IPS-NIHi7 (cell line): ENCODE measurements around the gene OLFML2B.

ENCODE experiments used
- DNase-seq: peaks from one replicate; pipeline ENCODE4 v3.0.0; 2012; ENCODE audit warnings: mixed read lengths; ENCODE audit errors: extremely low spot score

Gene OLFML2B

GRCh38 chr1:161978011-161978790 lies 45.5 kb downstream of the OLFML2B start:
- DNase-seq = no peak

DNA sequence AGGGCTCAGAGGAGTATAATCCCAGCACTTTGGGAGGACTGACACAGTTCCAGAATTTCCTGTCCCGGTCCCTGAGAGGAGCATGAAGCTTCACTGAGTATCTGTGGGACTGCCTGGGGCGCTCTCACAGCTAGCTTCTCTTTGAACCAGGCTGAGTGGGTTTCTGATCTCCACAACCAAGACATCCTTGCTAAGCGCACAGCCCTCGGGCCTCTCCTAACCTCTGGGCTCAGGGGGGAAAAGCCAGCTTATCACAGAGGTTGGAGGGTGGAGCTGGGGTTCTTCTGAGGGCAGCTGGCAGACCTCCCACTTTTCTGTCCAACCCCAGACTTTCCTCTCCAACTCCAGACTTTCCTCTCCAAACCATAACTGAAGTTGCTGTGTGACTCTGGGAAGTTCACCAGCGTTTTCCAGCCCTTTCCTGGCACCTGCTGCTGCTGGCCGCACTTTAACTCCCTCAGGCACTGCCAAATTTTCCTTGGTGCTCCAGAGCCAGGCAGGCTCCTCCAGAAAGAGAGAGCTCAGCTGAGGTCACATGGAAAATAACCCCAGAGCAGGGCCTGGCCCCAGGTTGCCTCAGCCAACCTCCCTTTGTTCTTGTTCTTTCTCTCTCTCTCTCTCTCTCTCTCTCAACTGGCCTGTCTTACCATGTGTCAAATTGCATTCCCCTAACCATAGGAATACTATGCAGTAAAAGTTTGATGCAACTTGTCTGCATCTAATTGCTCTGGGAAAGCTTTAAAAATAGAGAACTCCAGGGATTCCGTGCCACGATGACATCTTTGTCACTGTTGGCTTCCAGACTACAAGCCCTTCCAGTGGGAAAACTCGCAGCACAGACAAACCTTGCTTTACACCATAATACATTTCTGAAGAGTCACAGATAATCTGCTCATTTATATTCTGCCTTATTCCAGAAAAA lies 49.5 kb downstream of the OLFML2B start:
- no peak for DNase-seq

DNA sequence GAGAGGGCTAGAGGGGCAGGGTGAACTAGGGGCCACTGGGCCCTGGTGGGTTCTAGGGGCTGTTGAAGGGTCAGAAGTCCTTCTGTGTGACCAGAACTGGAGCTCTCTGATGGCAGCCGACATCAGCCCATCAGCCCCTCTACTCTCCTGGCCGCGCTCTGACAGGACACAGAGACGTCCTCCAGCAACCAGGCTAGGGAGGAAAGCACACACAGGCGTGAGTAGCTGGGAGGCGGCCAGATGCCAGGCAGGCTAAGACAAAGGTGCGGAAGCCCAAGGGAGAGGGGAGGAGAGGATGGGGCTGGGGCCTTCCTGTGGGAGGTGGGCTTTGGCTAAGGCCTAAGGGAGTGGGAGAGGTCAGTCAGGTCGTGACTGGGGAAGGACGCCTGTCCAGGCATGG lies 50.8 kb downstream of the OLFML2B start:
- DNase-seq = no peak

DNA sequence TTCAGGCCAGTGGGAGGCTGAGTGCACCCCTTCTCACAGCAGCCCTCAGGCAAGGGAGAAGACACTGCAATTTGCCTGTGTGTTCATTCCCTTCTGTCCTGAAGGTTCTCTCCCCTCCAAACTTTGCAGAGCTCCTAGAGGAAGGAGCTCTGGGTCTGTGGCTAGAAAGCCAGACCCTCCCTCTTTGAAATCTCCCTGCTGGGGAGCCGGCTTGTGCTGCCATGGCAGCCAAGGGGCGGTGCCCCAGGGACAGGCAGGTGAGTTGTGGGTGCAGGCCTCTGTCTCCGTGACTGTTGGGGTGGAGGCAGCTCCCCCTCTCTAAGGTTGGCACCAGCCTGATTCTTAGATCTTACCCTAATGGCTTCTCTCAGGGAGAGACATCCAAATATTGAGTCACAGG lies 53.0 kb downstream of the OLFML2B start:
- DNase-seq = peak; percentile 44

- DNase-seq = no peak
Observed at GRCh38 chr1:161970036-161970435, 53.6 kb downstream of the OLFML2B start.

GRCh38 chr1:161966067-161966466 lies 57.6 kb downstream of the OLFML2B start:
- DNase-seq = no peak

DNA sequence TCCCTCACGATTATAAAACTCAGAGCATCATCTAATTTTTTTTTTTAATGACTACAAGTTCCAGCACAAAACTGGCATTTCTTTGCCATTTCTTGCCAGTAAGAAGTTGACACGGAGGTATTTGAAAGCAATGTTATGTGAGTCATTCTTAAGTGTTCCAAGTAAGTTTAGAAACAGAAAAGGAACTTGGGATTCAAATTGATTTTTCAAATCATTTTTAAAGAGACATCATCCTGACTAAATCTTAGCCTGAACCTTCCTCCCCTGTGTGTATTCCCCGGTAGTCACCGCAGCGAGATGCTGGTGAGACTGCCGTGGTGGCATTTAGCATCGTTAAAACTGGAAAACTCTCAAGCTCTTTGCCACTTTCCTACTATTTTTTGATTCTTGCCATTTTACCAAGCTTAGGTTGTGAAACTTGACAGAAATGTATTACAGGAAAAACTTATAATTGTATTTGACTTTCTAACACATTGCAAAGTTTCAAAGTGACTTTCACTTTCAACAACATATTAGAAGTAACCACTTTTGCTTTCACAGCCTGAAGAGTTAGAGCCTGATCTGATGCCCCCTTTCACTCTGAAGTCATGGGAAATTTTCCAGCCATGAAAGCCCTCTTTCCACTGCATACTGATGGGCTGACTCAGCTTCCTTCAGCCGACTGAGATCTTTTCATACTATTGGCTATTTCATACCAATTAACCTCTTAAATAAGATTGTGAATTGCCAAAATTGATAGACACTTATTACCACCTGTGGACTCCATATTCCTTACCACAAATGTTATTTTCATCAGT lies 61.4 kb downstream of the OLFML2B start:
- DNase-seq = no peak

- DNase-seq = no peak
Observed at GRCh38 chr1:161958425-161958824, 65.2 kb downstream of the OLFML2B start.

GRCh38 chr1:161956930-161957329 lies 66.7 kb downstream of the OLFML2B start:
- DNase-seq = no peak

DNA sequence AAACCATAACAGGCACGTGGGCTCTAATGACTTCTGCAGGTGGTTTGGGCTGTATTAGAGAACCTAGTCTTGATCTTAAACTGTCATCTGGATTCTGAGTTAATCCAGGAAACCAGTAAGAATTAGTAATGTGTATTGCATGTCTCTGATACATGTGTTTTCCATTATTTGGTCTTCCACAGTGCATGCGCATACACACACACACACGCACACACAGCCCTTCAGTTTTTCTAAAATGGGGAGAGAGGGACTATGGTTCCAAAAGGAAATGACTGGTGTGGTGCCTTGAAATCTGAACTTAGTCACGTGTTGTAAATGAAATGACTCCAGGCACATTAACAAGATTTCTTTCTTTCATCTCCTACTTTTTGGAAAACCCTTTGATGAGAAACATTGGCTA lies 67.6 kb downstream of the OLFML2B start:
- no peak for DNase-seq

DNA sequence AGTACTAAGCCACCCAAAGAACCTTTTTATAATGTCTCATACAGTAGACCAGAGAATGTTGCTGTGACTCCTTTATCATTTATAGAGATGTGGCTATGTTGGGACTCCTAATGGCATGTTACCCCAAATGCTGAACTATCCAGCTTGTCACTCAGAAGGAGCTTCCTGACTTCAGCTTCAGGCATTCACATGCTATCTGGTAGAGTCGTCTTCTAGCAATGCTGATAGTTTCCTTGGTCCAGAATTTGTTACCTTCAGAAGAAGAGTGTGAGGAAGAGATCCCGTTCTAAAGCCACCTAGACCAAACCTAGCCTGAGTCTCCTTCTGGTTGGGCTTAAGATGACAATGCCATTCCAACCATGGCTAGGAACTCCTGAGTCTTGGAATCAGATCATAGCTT lies 68.1 kb downstream of the OLFML2B start:
- no peak for DNase-seq

- no peak for DNase-seq
Observed at GRCh38 chr1:161954466-161954865, 69.2 kb downstream of the OLFML2B start.

DNA sequence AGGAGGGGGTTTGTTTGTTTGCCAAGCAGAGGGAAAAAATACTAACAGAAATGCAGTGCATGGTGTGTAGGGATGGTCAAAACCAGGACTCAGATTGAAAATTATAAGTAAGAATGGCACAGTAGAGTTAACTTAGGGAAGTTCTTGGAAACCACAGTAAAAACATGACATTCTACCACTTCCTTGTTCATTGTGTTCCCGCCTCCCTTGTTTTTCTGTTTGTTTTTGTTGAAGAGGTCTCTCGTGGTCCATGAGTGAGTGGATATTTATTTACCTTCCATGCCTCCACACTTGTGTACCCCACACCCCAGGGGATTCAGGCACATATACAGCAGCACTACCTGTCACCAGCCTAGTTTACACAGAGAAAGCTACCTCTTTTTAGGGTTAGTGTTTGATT lies 69.6 kb downstream of the OLFML2B start:
- DNase-seq = no peak

- no peak for DNase-seq
Observed at GRCh38 chr1:161953256-161953920, 70.3 kb downstream of the OLFML2B start.

DNA sequence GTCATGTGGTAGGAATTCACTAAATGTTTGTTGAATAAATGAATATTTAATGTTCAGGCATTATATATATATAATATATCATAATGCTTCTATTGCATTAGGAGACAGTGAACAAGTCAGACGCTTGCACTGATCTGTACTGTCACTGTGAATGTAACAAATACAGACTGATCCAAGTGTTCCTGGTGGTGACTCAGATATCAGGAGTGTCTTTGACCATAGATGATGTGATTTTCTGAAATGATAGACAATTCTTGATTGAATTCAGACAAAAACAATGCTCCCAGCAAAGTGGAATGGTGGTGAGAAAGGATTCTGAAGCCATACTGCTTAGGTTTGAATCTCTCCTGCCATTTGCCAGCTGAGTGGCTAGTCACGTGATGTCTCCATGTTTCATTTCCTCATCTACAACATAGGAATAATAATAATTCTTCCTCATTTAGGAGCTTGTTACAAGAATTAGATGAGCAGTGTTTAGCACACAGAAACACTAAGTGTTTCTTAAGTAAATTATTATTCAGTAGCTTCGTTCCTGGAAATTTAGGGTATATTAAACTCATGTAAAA lies 71.0 kb downstream of the OLFML2B start:
- DNase-seq = no peak

GRCh38 chr1:161951646-161952045 lies 72.0 kb downstream of the OLFML2B start:
- DNase-seq = no peak

DNA sequence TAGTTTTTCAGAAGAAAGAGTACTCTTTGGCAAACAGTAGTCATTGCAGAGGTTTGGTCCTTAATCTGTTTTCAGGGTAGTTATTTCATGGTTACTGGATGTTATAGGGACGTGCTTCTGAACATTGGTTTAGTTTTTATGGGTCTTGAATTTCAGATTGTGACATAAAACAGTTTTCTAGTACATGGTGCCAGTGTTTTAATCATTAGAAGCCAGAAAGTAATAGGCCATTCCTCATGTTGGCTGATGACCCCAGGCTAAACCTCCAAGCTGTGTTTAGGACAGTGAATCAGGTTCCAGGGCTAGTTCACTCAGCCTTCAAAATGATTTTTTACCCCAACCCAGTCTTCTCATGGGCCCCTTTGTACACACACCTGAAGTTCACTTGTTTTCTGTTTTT lies 73.3 kb downstream of the OLFML2B start:
- DNase-seq = no peak

DNA sequence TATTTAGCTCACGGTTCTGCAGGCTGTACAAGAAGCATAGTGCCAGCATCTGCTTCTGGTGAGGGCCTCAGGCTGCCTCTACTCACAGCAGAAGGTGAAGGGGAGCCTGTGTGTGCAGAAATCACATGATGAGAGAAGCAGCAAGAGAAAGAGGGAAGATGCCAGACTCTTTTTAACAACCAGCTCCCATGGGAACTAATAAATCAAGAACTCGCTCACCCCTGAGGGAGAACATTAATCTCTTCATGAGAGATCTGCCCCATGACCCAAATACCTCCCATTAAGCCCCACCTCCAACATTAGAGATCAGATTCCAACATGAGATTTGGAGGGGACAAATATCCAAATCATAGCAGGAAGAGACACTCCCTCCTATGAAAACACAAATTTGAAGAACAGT lies 74.1 kb downstream of the OLFML2B start:
- DNase-seq = no peak

GRCh38 chr1:161948435-161948834 lies 75.2 kb downstream of the OLFML2B start:
- DNase-seq = no peak

DNA sequence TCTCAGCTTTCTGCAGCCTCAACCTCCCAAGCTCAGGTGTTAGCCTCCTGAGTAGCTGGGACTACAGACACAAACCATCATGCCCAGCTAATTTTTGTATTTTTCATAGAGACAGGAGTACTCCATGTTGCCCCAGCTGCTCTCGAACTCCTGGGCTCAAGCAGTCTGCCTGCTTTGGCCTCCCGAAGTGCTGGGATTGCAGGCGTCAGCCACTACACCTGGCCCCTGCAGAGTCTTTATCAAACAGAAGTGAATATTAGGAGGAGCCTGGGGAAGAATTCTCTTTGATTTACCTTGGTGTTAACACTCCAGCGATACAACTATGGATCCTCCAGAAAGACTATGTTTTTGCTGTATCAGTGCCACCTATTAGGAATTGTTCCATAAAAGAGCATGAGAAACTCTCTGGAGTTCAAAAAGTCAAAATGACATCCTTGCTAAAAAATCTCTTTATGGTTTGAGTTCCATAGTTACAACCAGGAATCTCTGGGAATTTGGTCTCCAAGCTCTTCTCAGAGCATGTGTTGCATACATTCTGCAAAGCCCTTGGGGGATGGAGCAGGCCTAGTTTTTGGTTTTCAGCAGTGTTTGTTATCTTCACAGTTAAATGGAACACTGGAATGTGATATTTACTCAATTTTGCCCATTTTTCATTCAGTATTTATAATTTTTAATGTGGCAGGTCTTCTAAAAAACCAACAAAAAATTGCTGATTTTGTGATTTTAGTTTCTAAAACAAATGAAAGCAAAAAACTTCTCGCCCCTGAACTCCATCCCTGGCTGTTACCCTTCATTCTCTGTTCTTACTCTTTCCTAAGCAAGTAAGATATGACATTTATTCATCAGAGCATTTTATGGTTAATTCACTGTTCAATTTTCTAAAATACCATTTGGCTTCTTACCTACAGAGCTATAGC lies 77.3 kb downstream of the OLFML2B start:
- DNase-seq = no peak
